ENCODE results near the gene MAGEF1. TPM values are rescaled to one million over a fixed set of nuclear protein-coding genes. Genes with fewer than 3 reads are reported as not detected.

The MAGEF1 gene
- total RNA-seq, 1 experiment from 2014 or later = 25.2 TPM

DNA sequence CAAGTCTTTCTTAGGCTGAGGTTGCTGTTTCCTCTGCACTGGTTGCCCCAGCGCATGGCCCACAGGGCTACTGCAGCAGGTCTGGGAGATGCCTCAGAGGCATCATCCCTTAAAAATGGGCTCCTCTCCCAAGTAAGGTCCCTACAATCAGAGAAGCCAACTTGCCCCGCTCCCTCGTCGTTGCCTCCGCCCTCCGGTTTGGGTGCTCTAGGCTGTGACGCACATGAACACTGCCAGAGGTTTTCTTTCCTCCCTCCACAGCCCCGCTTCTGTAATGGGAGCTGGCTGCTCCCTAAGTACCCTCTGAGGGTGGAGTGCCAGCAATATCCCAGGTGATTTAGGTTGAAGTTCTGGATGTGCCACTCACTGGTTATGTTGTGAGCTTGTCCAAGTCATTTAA, 14.0 kb downstream of the MAGEF1 start:
- no peak for DNase-seq (ENCODE audit: low read depth)

GRCh38 chr3:184696697-184697096, 15.2 kb downstream of the MAGEF1 start:
- no peak for DNase-seq (ENCODE audit: low read depth)
- in situ Hi-C loops (cut with HindIII; ENCODE audit: low pct_unique_long_range_greater_than_20kb, low sequenced_read_pairs) = no loop called here

More for the DNA sequence above, 14.0 kb downstream of the MAGEF1 start:
- in situ Hi-C loops (cut with HindIII; ENCODE audit: low pct_unique_long_range_greater_than_20kb, low sequenced_read_pairs) = no loop called here

DNA sequence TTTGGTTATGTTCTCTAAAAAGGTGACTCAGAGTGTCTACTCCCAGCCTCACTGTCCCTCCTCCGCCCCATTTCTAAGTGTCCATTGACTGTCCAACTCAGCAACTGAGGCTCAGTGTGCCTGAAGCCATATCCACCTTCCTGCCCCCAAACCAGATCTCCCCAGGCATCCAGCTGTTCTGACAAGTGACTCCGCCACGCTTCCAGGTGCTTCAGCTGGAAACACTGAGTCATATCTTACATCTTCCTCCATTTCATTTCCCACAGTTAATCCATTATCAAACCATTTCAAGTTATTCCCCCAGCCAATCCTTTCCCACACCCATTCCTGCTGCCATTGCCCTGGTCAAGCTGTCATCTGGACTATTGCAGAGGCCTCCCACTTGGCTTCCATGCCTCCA, 17.1 kb downstream of the MAGEF1 start:
- DNase-seq (ENCODE audit: low read depth) = no peak
- in situ Hi-C loops (cut with HindIII; ENCODE audit: low pct_unique_long_range_greater_than_20kb, low sequenced_read_pairs) = no loop called here

- DNase-seq (ENCODE audit: low read depth) = no peak
- in situ Hi-C loops (cut with HindIII; ENCODE audit: low pct_unique_long_range_greater_than_20kb, low sequenced_read_pairs) = no loop called here
These were observed 17.7 kb downstream of the MAGEF1 start for GRCh38 chr3:184694133-184694665.

DNA sequence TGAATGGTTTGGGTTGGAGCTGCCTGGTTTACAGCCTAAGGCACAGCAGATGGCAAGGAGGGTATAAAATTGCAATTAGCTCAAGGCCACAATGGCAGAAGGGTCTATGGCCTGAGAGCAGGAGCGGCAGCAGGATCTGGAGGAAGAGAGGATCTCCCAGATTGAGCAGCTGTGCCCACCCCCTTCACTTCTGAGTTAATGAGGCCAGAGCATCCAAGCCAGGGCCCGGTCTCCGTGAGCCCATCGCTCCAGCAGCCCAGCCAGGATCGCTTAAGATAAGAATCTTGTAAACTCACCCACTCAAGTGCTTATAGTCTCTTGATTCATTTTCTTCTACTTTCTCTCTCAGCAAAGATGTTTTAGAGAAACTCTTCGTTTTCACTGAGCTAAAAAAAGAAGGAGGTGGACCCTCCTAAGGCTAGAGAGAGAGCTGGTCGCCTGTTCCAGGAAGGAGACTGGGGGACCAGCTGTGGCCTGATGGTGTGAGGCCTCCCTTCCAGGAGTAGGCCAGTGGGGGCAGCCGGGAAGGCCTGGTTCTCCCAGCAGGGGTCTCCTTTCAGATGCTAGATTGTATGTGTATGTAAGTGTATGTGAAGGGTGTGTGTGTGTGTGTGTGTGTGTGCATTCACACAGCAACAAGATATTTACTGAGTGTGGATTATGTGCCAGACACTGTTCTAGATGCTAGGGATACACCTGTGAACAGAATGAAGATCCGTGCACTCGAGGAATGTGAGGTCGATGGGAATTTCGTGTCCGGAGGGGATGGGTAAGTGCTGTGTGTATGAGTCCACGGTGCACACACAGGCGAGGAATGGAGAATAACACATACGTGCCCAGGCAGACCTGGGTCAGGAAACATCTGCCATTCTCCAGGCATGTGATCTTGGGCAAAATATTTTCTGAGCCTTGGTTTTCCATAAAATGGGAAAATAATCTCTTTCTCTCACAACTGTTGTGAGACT, 18.6 kb downstream of the MAGEF1 start:
- no peak for DNase-seq (ENCODE audit: low read depth)
- in situ Hi-C loops (cut with HindIII; ENCODE audit: low pct_unique_long_range_greater_than_20kb, low sequenced_read_pairs) = no loop called here

GRCh38 chr3:184691397-184692231, 20.2 kb downstream of the MAGEF1 start:
- in situ Hi-C loops (cut with HindIII; ENCODE audit: low pct_unique_long_range_greater_than_20kb, low sequenced_read_pairs) = no loop called here
- DNase-seq (ENCODE audit: low read depth) = no peak

GRCh38 chr3:184690192-184690883, 21.5 kb downstream of the MAGEF1 start:
- in situ Hi-C loops (cut with HindIII; ENCODE audit: low pct_unique_long_range_greater_than_20kb, low sequenced_read_pairs) = no loop called here
- DNase-seq (ENCODE audit: low read depth) = no peak

GRCh38 chr3:184688882-184689271, 23.0 kb downstream of the MAGEF1 start:
- no peak for DNase-seq (ENCODE audit: low read depth)
- in situ Hi-C loops (cut with HindIII; ENCODE audit: low pct_unique_long_range_greater_than_20kb, low sequenced_read_pairs) = no loop called here

- in situ Hi-C loops (cut with HindIII; ENCODE audit: low pct_unique_long_range_greater_than_20kb, low sequenced_read_pairs) = no loop called here
- no peak for DNase-seq (ENCODE audit: low read depth)
These were observed 23.5 kb downstream of the MAGEF1 start for GRCh38 chr3:184688251-184688881.

- in situ Hi-C loops (cut with HindIII; ENCODE audit: low pct_unique_long_range_greater_than_20kb, low sequenced_read_pairs) = no loop called here
These were observed 24.4 kb downstream of the MAGEF1 start for GRCh38 chr3:184687363-184688015.

DNA sequence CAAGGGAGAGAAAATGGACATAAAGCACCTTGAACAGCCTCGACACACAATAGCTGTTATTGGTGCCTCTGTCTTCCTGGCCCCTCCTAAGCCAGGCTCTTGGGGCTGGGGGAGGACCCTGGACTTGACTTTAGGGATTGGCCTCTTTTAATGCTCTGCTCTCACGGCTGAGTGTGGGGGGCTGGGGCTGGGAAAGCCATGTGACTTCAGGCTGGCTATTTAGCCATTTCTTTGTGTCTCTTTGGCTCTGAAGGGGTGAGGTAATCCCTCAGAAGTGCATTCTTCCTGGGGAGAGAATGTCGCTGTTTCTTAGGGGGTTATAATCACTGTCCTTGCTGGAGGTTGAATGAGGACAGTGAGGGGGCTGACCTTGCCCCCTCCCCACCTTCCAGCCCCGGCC, 26.2 kb downstream of the MAGEF1 start:
- in situ Hi-C loops (cut with HindIII; ENCODE audit: low pct_unique_long_range_greater_than_20kb, low sequenced_read_pairs) = no loop called here

More at GRCh38 chr3:184687363-184688015, 24.4 kb downstream of the MAGEF1 start:
- DNase-seq (ENCODE audit: low read depth) = no peak

GRCh38 chr3:184685055-184685454, 26.8 kb downstream of the MAGEF1 start:
- no peak for DNase-seq (ENCODE audit: low read depth)
- in situ Hi-C loops (cut with HindIII; ENCODE audit: low pct_unique_long_range_greater_than_20kb, low sequenced_read_pairs) = no loop called here

More for the DNA sequence above, 26.2 kb downstream of the MAGEF1 start:
- no peak for DNase-seq (ENCODE audit: low read depth)

DNA sequence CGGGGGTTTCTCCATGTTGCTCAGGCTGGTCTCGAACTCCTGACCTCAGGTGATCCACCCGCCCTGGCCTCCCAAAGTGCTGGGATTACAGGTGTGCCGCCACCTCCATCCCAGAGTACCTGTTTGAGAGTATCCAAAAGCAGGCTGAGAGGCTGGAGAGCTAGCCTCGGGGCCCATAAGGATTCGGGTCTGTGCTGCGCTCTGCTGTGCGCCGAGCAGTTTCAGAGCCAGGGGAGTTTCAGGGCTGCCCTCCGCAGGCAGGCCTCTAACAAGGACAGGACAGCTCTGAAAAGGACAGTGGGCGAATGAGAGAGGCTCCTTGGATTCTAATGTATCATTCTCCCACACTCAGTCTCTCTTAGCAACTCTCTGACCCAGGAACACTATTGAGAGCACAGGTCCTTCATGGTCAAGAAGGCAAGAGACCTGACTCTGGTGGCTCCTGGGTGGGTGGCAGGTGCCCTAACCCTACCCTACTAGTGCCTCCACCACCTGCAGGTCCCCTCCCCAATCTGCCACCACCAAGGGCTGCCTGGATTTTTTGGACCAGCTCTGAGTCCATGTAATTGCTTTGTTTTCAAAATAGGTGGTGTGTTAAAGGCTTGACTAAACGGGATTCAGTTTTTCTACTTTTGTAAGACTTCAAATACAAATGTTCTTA, 27.8 kb downstream of the MAGEF1 start:
- no peak for DNase-seq (ENCODE audit: low read depth)
- in situ Hi-C loops (cut with HindIII; ENCODE audit: low pct_unique_long_range_greater_than_20kb, low sequenced_read_pairs) = no loop called here

GRCh38 chr3:184683234-184683633, 28.6 kb downstream of the MAGEF1 start:
- DNase-seq (ENCODE audit: low read depth) = no peak
- in situ Hi-C loops (cut with HindIII; ENCODE audit: low pct_unique_long_range_greater_than_20kb, low sequenced_read_pairs) = no loop called here

DNA sequence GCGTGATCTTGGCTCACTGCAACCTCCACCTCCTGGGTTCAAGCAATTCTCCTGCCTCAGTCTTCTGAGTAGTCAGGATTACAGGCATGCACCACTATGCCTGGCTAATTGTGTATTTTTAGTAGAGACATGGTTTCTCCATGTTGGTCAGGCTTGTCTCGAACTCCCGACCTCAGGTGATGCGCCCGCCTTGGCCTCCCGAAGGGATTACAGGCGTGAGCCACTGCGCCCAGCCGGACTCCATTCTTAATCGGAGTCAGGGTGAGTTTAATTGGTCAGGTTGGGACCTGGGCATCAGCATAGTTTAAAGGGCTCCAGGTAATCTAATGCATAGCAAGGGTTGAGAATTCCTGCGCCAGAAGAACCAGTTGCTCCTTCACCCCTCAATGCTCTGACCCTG, 29.2 kb downstream of the MAGEF1 start:
- in situ Hi-C loops (cut with HindIII; ENCODE audit: low pct_unique_long_range_greater_than_20kb, low sequenced_read_pairs) = no loop called here

GRCh38 chr3:184680385-184681345, 31.2 kb downstream of the MAGEF1 start:
- DNase-seq (ENCODE audit: low read depth) = no peak
- in situ Hi-C loops (cut with HindIII; ENCODE audit: low pct_unique_long_range_greater_than_20kb, low sequenced_read_pairs) = no loop called here

More for the DNA sequence above, 29.2 kb downstream of the MAGEF1 start:
- DNase-seq (ENCODE audit: low read depth) = no peak

Data from Caki2 (cell line).